HG03442 (cell line): ENCODE measurements around the gene RANBP10.
A peak's percentile ranks its signal among the peaks of the same experiment; 100 is the strongest.
"Not testable (repeated sequence)": the region's sequence is repeated elsewhere in the genome, so short reads cannot be mapped to it uniquely, and the experiment has no call there.

Experiments
- ATAC-seq: cut with Tn5 transposase; IDR thresholded peaks from one replicate; pipeline ENCODE4 v1.9.1; 2021; ENCODE audit warnings: mild to moderate bottlenecking, moderate library complexity; ENCODE audit not compliant: unreplicated experiment

RANBP10 gene

GRCh38 chr16:67806428-67807147, at the start of gene RANBP10, which contains the start of gene TSNAXIP1:
TSS of gene RANBP10 (minus strand) at chr16:67806560. CDS start at chr16:67806536, 24 bp downstream.
TSS of gene TSNAXIP1 (plus strand) at chr16:67806889. CDS start at chr16:67807150, 261 bp downstream.
- peak; percentile 87 for ATAC-seq

- no peak for ATAC-seq
Measured at GRCh38 chr16:67855789-67856188, 49.4 kb upstream of the RANBP10 start.

GRCh38 chr16:67853670-67854069, 47.3 kb upstream of the RANBP10 start:
- no peak for ATAC-seq

- ATAC-seq, result no peak
Measured at GRCh38 chr16:67848118-67848517, 41.8 kb upstream of the RANBP10 start.

- ATAC-seq, result peak; percentile 30
Measured at GRCh38 chr16:67847064-67847861, 40.9 kb upstream of the RANBP10 start, which contains the start of gene CENPT. TSS of gene CENPT (minus strand) at chr16:67847693. CDS start at chr16:67833859, 13,834 bp downstream.

- peak; percentile 46 for ATAC-seq
Measured at GRCh38 chr16:67846320-67847063, 40.1 kb upstream of the RANBP10 start, which contains the start of gene NUTF2. TSS of gene NUTF2 (plus strand) at chr16:67846933. CDS start at chr16:67865131, 18,198 bp downstream.

GRCh38 chr16:67846063-67846319, 39.6 kb upstream of the RANBP10 start:
- ATAC-seq, result no peak

GRCh38 chr16:67845291-67846062, 39.1 kb upstream of the RANBP10 start:
- no peak for ATAC-seq

GRCh38 chr16:67844497-67844896, 38.1 kb upstream of the RANBP10 start:
- ATAC-seq, result no peak

- no peak for ATAC-seq
Measured at GRCh38 chr16:67843343-67843765, 37.0 kb upstream of the RANBP10 start.

- peak; percentile 5 for ATAC-seq
Measured at GRCh38 chr16:67842509-67843342, 36.4 kb upstream of the RANBP10 start.

- peak; percentile 52 for ATAC-seq
Measured at GRCh38 chr16:67841816-67842508, 35.6 kb upstream of the RANBP10 start, which contains the start of gene THAP11. TSS of gene THAP11 (plus strand) at chr16:67842320. CDS start at chr16:67842555, 235 bp downstream.

GRCh38 chr16:67841198-67841815, 34.9 kb upstream of the RANBP10 start:
- ATAC-seq, result no peak

- no peak for ATAC-seq
Measured at GRCh38 chr16:67837811-67838210, 31.5 kb upstream of the RANBP10 start.

GRCh38 chr16:67837190-67837589, 30.8 kb upstream of the RANBP10 start:
- ATAC-seq, result not testable (repeated sequence)

- ATAC-seq, result no peak
Measured at GRCh38 chr16:67834242-67834614, 27.9 kb upstream of the RANBP10 start.

GRCh38 chr16:67833415-67834241, 27.3 kb upstream of the RANBP10 start:
- ATAC-seq, result peak; percentile 96

- ATAC-seq, result no peak
Measured at GRCh38 chr16:67833030-67833414, 26.7 kb upstream of the RANBP10 start.
